ENCODE data around the gene CRMP1. TPM values are rescaled to one million over a fixed set of nuclear protein-coding genes. Genes with fewer than 3 reads are reported as not detected.
"Not testable (repeated sequence)": the region's sequence is repeated elsewhere in the genome, so short reads cannot be mapped to it uniquely, and the experiment has no call there.

CRMP1 gene
- total RNA-seq, 4 donors from 2014 or later: 0.39 to 0.66 TPM; not detected in 2

GRCh38 chr4:5814421-5814820 is 78.5 kb downstream of the CRMP1 start:
- Histone ChIP-seq H3K36me3 (no peaks in the 10 kb centered on the region), H3K9me3 (no peaks in the 10 kb centered on the region), H3K27ac (no peak overlapping the region), H3K4me1 (no peaks in the 10 kb centered on the region), H3K4me3 (no peak overlapping the region), H3K27me3 (no peaks in the 10 kb centered on the region)
- no peak for TF ChIP-seq POLR2A (IDR thresholded peaks at IDR 0.05)
- TF ChIP-seq CTCF (IDR thresholded peaks at IDR 0.05 in 4 of 5, conservative IDR thresholded peaks at IDR 0.05 in 1 of 5): no peak
- no peak for DNase-seq
- intact Hi-C loops (cut with DNase I; ENCODE audit: low total_unique reads) (no loop called here), in situ Hi-C loops (cut with MboI; ENCODE audit: low sequenced_read_pairs in 4 of 4) (loop anchor here in 2 of 4 donors (25.0 kb wide), 2 partner anchors 777 to 1327 kb away; no protein-coding TSS in a partner anchor)
- no peak for ATAC-seq

GRCh38 chr4:5813882-5814255 is 79.0 kb downstream of the CRMP1 start:
- Histone ChIP-seq H3K4me1 (no peaks in the 10 kb centered on the region), H3K27ac (no peak overlapping the region), H3K4me3 (no peak overlapping the region), H3K9me3 (no peaks in the 10 kb centered on the region), H3K27me3 (no peaks in the 10 kb centered on the region), H3K36me3 (no peaks in the 10 kb centered on the region)
- intact Hi-C loops (cut with DNase I; ENCODE audit: low total_unique reads) (no loop called here), in situ Hi-C loops (cut with MboI; ENCODE audit: low sequenced_read_pairs in 4 of 4) (loop anchor here in 2 of 4 donors (25.0 kb wide), 2 partner anchors 777 to 1327 kb away; no protein-coding TSS in a partner anchor)
- TF ChIP-seq CTCF (IDR thresholded peaks at IDR 0.05 in 4 of 5, conservative IDR thresholded peaks at IDR 0.05 in 1 of 5): no peak
- TF ChIP-seq POLR2A (IDR thresholded peaks at IDR 0.05): no peak
- ATAC-seq: no peak
- no peak for DNase-seq

GRCh38 chr4:5812506-5813229 is 80.2 kb downstream of the CRMP1 start:
- no peak for ATAC-seq
- DNase-seq: no peak

GRCh38 chr4:5812057-5812456 is 80.8 kb downstream of the CRMP1 start:
- H3K36me3 ChIP-seq; H3K27me3 ChIP-seq; H3K4me1 ChIP-seq; DNase-seq; ATAC-seq; H3K27ac ChIP-seq; intact Hi-C loops (cut with DNase I; ENCODE audit: low total_unique reads); H3K9me3 ChIP-seq; H3K4me3 ChIP-seq: not testable (repeated sequence)
- in situ Hi-C loops (cut with MboI; ENCODE audit: low sequenced_read_pairs in 4 of 4): loop anchor here in 2 of 4 donors (25.0 kb wide), 2 partner anchors 775 to 1325 kb away; no protein-coding TSS in a partner anchor

More at GRCh38 chr4:5812506-5813229, 80.2 kb downstream of the CRMP1 start:
- TF ChIP-seq CTCF (IDR thresholded peaks at IDR 0.05 in 4 of 5, conservative IDR thresholded peaks at IDR 0.05 in 1 of 5) (peak in 4 of 5 experiments; percentile 18 to 48 (median 40)), POLR2A (IDR thresholded peaks at IDR 0.05) (no peak)
- H3K9me3 ChIP-seq: no peaks in the 10 kb centered on the region
- H3K27me3 ChIP-seq: no peaks in the 10 kb centered on the region
- no peaks in the 10 kb centered on the region for H3K4me1 ChIP-seq
- no peak overlapping the region for H3K4me3 ChIP-seq
- H3K27ac ChIP-seq: no peak overlapping the region
- no peaks in the 10 kb centered on the region for H3K36me3 ChIP-seq
- in situ Hi-C loops (cut with MboI; ENCODE audit: low sequenced_read_pairs in 4 of 4) (loop anchor here in 2 of 4 donors (25.0 kb wide), 2 partner anchors 775 to 1325 kb away; no protein-coding TSS in a partner anchor), intact Hi-C loops (cut with DNase I; ENCODE audit: low total_unique reads) (no loop called here)

- intact Hi-C loops (cut with DNase I; ENCODE audit: low total_unique reads): no loop called here
- no peaks in the 10 kb centered on the region for H3K27me3 ChIP-seq
- ATAC-seq: no peak
- H3K4me1 ChIP-seq: no peaks in the 10 kb centered on the region
- no peak for DNase-seq
- H3K27ac ChIP-seq: no peak overlapping the region
- H3K36me3 ChIP-seq: no peaks in the 10 kb centered on the region
- TF ChIP-seq CTCF (IDR thresholded peaks at IDR 0.05 in 4 of 5, conservative IDR thresholded peaks at IDR 0.05 in 1 of 5): no peak
- TF ChIP-seq POLR2A (IDR thresholded peaks at IDR 0.05): no peak
- H3K9me3 ChIP-seq: no peaks in the 10 kb centered on the region
- H3K4me3 ChIP-seq: no peak overlapping the region
- in situ Hi-C loops (cut with MboI; ENCODE audit: low sequenced_read_pairs in 4 of 4): loop anchor here in 2 of 4 donors (25.0 kb wide), 2 partner anchors 774 to 1324 kb away; no protein-coding TSS in a partner anchor
Measured at GRCh38 chr4:5810770-5811430, 82.0 kb downstream of the CRMP1 start.

Data from gastrocnemius medialis (tissue), 4 donors.